HepG2 (cell line): ENCODE results near the gene TAF6. TPM values are rescaled to one million over a fixed set of nuclear protein-coding genes. Genes with fewer than 3 reads are reported as not detected.

Source experiments
- ATAC-seq: fragments of 200-7000 bp; cut with Tn5 transposase; 3 replicates; pipeline ENCODE4 v1.9.1; 2020; ENCODE audit warnings: mild to moderate bottlenecking, moderate library complexity
- BruUV-seq: library from RNA; stranded (reverse); fragments of 400-500 nt; replicated peaks from 2 replicates; lab custom pipeline; 2021; lab: Mats Ljungman, UMichigan
- CTCF ChIA-PET: fragments of 300-600 bp; formaldehyde crosslinking; extraction: SDS; loops from one replicate; lab custom pipeline; 2021; ENCODE audit warnings: low total read pairs, inconsistent platforms, low intra/inter-chr PET ratio; lab: Yijun Ruan, JAX
- POLR2A ChIA-PET: fragments of 350-600 bp; sonication (Branson Sonifier 250); formaldehyde crosslinking; loops from one replicate; lab custom pipeline; 2020; ENCODE audit warnings: antibody characterized with exemption, inconsistent platforms; lab: Yijun Ruan, JAX
- DNase-seq: peaks from one replicate; pipeline ENCODE4 v3.0.0-alpha.2; 2015; ENCODE audit warnings: low spot score
- FAIRE-seq: peaks from 3 replicates; lab custom pipeline; 2011; peaks lifted over from hg19 to GRCh38; lab: Jason Lieb, UNC
- H2AFZ ChIP-seq: one replicate; pipeline ENCODE4 v1.6.1; 2011; ENCODE audit warnings: low read length, inconsistent platforms
- H3K27ac ChIP-seq: fragments of 300-600 bp; 3 replicates; pipeline ENCODE4 v1.8.0; 2011; ENCODE audit warnings: mixed run types, mild to moderate bottlenecking, mixed read lengths, low read length, inconsistent platforms; ENCODE audit not compliant: insufficient read depth; ENCODE audit errors: extremely low read length
- H3K27me3 ChIP-seq, 2 experiments: fragments of 200-600 bp in 1 of 2; 2 replicates in 1 of 2; 3 replicates in 1 of 2; pipeline versions ENCODE4 v1.6.0 to v1.8.0; 2011; ENCODE audit warnings: low read length in 2 of 2, mild to moderate bottlenecking in 2 of 2, moderate library complexity in 2 of 2, inconsistent platforms in 1 of 2; ENCODE audit not compliant: insufficient read depth in 2 of 2, control insufficient read depth in 1 of 2
- H3K36me3 ChIP-seq, 2 experiments: fragments of 200-600 bp in 1 of 2; replicated peaks in 1 of 2; 2 replicates in 1 of 2; 3 replicates in 1 of 2; pipeline versions ENCODE4 v1.5.1 to v1.8.0; 2011; ENCODE audit warnings: low read length in 2 of 2, inconsistent platforms in 1 of 2; ENCODE audit not compliant: insufficient read depth in 2 of 2, control insufficient read depth in 1 of 2
- H3K4me1 ChIP-seq: 2 replicates; pipeline ENCODE4 v1.5.1; 2012; ENCODE audit warnings: low read length, inconsistent platforms; ENCODE audit not compliant: insufficient read depth
- H3K4me2 ChIP-seq: 2 replicates; pipeline ENCODE4 v1.6.0; 2011; ENCODE audit warnings: low read depth, low read length, inconsistent platforms
- H3K4me3 ChIP-seq, 3 experiments: fragments of 200-600 bp in 1 of 3; sonication (generic), shearing (Covaris generic) in 1 of 3; replicated peaks in 1 of 3; 2 replicates each; pipeline ENCODE4 v1.5.1; 2011 to 2016; ENCODE audit warnings: low read length in 3 of 3, inconsistent platforms in 2 of 3, low read depth in 2 of 3, mild to moderate bottlenecking in 2 of 3, control low read depth in 1 of 3, mixed read lengths in 1 of 3; ENCODE audit not compliant: insufficient read depth in 1 of 3
- H3K79me2 ChIP-seq: one replicate; pipeline ENCODE4 v1.6.1; 2011; ENCODE audit warnings: low read length, inconsistent platforms; ENCODE audit not compliant: insufficient read depth
- H3K9ac ChIP-seq: 2 replicates; pipeline ENCODE4 v1.6.0; 2011; ENCODE audit warnings: mild to moderate bottlenecking, low read depth, low read length, inconsistent platforms; ENCODE audit not compliant: insufficient read depth
- H3K9me3 ChIP-seq: 2 replicates; pipeline ENCODE4 v1.5.1; 2012; ENCODE audit warnings: mild to moderate bottlenecking, low read length
- H4K20me1 ChIP-seq: 2 replicates; pipeline ENCODE4 v1.6.0; 2011; ENCODE audit warnings: inconsistent platforms, mild to moderate bottlenecking, low read length, moderate library complexity; ENCODE audit not compliant: insufficient read depth
- FOXA1 ChIP-seq, 2 experiments: fragments of 450-650 bp in 1 of 2; sonication (generic) in 1 of 2; formaldehyde crosslinking in 1 of 2; IDR thresholded peaks; 2 replicates each; pipeline versions ENCODE4 v1.4.0 to v1.6.1; 2016 to 2020; ENCODE audit warnings: missing genetic modification reagents in 1 of 2
- FOXA3 ChIP-seq: IDR thresholded peaks from 2 replicates; pipeline ENCODE4 v1.6.1; 2016; ENCODE audit warnings: missing genetic modification reagents, missing compliant biosample characterization
- IRF1 ChIP-seq: sonication (generic); formaldehyde crosslinking; IDR thresholded peaks from 2 replicates; pipeline ENCODE4 v1.4.0; 2020; ENCODE audit warnings: low read depth, mild to moderate bottlenecking, missing genetic modification reagents
- ZNF350 ChIP-seq: sonication (generic); formaldehyde crosslinking; IDR thresholded peaks from 2 replicates; pipeline ENCODE4 v1.4.0; 2020; ENCODE audit warnings: mild to moderate bottlenecking, low read depth, missing genetic modification reagents, borderline replicate concordance
- ZNF510 ChIP-seq: sonication (generic); formaldehyde crosslinking; IDR thresholded peaks from 2 replicates; pipeline ENCODE4 v1.4.0; 2020; ENCODE audit warnings: low read depth, mild to moderate bottlenecking, missing genetic modification reagents
- WGBS: methylation state at CpG from one replicate; pipeline ENCODE4 v1.1.6; 2017; ENCODE audit warnings: low lambda C conversion rate; 5-methylcytosine and 5-hydroxymethylcytosine counted together
- in situ Hi-C: cut with HindIII; loops from 2 replicates; pipeline ENCODE4 v1.10.0; 2017; ENCODE audit warnings: low pct_unique_long_range_greater_than_20kb; ENCODE audit not compliant: extremely low pct_ligation_motif_present
- intact Hi-C: fragments of 100-400 bp; cut with micrococcal nuclease; formaldehyde crosslinking; loops from one replicate; pipeline ENCODE4 v1.10.0; 2022; ENCODE audit not compliant: unreplicated experiment
- polyA plus RNA-seq, 8 experiments: library from polyadenylated mRNA; depleted of rRNA in 3 of 8; stranded (reverse) in 7 of 8; unstranded in 1 of 8; fragments of >200 nt; fragmentation: Illumina TruSeq in 4 of 8; extraction: Trizol in 4 of 8; gene quantifications; 2 replicates each; pipeline versions ENCODE4 v1.2.1 to v1.2.3, GENCODE V29; 2011 to 2016; ENCODE audit warnings: low read depth in 4 of 8, missing spikeins in 1 of 8, mixed read lengths in 1 of 8; ENCODE audit not compliant: insufficient read depth in 1 of 8
- total RNA-seq, 5 experiments: library from RNA; depleted of rRNA; stranded (reverse); fragments of >200 nt; fragmentation: Illumina TruSeq; extraction: Trizol; gene quantifications; 2 replicates each; pipeline ENCODE4 v1.2.3, GENCODE V29; 2016; ENCODE audit warnings: low read depth in 1 of 5
- TF ChIP-seq, protein P1 (sequence below): sonication (generic); formaldehyde crosslinking; IDR thresholded peaks from 2 replicates; pipeline ENCODE4 v1.4.0; 2020; ENCODE audit warnings: missing genetic modification reagents
- TF ChIP-seq, protein P2 (sequence below): sonication (generic); formaldehyde crosslinking; IDR thresholded peaks from 2 replicates; pipeline ENCODE4 v1.8.0; 2022; ENCODE audit warnings: missing genetic modification reagents, mild to moderate bottlenecking, borderline replicate concordance

The TAF6 gene
- total and polyA plus RNA-seq, 2 of the 13 experiments (the other 11 are each of a cell fraction or from before 2014, with no cell fraction given) = 12.9 to 18.8 TPM

- no peak overlapping the region for H3K4me3 ChIP-seq
- no peak overlapping the region for H3K4me2 ChIP-seq
- no peak overlapping the region for H2AFZ ChIP-seq
- peaks cover 13% of the 10 kb centered on the region for H3K4me1 ChIP-seq
- no peak for FAIRE-seq
- no peaks in the 10 kb centered on the region for H4K20me1 ChIP-seq
- intact Hi-C loops (no loop called here), in situ Hi-C loops (no loop called here)
- ChIA-PET CTCF (no interaction called here), POLR2A (no interaction called here)
- TF ChIP-seq FOXA1 (IDR thresholded peaks at IDR 0.05) = no peak
- no peak for TF ChIP-seq FOXA1 (CRISPR knock-in tag; IDR thresholded peaks at IDR 0.05)
- TF ChIP-seq, protein P1, sequence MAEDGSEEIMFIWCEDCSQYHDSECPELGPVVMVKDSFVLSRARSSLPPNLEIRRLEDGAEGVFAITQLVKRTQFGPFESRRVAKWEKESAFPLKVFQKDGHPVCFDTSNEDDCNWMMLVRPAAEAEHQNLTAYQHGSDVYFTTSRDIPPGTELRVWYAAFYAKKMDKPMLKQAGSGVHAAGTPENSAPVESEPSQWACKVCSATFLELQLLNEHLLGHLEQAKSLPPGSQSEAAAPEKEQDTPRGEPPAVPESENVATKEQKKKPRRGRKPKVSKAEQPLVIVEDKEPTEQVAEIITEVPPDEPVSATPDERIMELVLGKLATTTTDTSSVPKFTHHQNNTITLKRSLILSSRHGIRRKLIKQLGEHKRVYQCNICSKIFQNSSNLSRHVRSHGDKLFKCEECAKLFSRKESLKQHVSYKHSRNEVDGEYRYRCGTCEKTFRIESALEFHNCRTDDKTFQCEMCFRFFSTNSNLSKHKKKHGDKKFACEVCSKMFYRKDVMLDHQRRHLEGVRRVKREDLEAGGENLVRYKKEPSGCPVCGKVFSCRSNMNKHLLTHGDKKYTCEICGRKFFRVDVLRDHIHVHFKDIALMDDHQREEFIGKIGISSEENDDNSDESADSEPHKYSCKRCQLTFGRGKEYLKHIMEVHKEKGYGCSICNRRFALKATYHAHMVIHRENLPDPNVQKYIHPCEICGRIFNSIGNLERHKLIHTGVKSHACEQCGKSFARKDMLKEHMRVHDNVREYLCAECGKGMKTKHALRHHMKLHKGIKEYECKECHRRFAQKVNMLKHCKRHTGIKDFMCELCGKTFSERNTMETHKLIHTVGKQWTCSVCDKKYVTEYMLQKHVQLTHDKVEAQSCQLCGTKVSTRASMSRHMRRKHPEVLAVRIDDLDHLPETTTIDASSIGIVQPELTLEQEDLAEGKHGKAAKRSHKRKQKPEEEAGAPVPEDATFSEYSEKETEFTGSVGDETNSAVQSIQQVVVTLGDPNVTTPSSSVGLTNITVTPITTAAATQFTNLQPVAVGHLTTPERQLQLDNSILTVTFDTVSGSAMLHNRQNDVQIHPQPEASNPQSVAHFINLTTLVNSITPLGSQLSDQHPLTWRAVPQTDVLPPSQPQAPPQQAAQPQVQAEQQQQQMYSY (CRISPR knock-in tag) = no peak
- no peak for TF ChIP-seq FOXA3 (CRISPR knock-in tag)
- TF ChIP-seq, protein P2, sequence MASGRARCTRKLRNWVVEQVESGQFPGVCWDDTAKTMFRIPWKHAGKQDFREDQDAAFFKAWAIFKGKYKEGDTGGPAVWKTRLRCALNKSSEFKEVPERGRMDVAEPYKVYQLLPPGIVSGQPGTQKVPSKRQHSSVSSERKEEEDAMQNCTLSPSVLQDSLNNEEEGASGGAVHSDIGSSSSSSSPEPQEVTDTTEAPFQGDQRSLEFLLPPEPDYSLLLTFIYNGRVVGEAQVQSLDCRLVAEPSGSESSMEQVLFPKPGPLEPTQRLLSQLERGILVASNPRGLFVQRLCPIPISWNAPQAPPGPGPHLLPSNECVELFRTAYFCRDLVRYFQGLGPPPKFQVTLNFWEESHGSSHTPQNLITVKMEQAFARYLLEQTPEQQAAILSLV = no peak
- no peak for TF ChIP-seq IRF1 (CRISPR knock-in tag)
- no peak for TF ChIP-seq ZNF510
- TF ChIP-seq ZNF350 (CRISPR knock-in tag) = no peak
- ATAC-seq = no peak
- H3K79me2 ChIP-seq = no peaks in the 10 kb centered on the region
- H3K9me3 ChIP-seq = no peaks in the 10 kb centered on the region
- H3K27me3 ChIP-seq = no peaks in the 10 kb centered on the region
- no peak for DNase-seq
- H3K27ac ChIP-seq = no peak overlapping the region
- no TSS peak for BruUV-seq
- no peaks in the 10 kb centered on the region for H3K36me3 ChIP-seq
- no peak overlapping the region for H3K9ac ChIP-seq
- WGBS = 66% methylated on average over 3 of the region's 3 CpGs
These were observed 22.4 kb upstream of the TAF6 start for GRCh38 chr7:100141555-100141949.
